ENCODE data around the gene MGAT5B. TPM values are rescaled to one million over a fixed set of nuclear protein-coding genes. Genes with fewer than 3 reads are reported as not detected.

MGAT5B gene
- total RNA-seq, 1 donor from 2014 or later, result 1.8 TPM

GRCh38 chr17:76953066-76953465, 84.9 kb downstream of the MGAT5B start:
- no peak overlapping the region for H3K4me2 ChIP-seq
- H3K9me3 ChIP-seq (ENCODE audit: low read depth), result no peaks in the 10 kb centered on the region
- DNase-seq (ENCODE audit: low spot score), result no peak
- no peak overlapping the region for H3K4me3 ChIP-seq
- H3K27me3 Mint-ChIP-seq (ENCODE audit: insufficient read depth, low read depth), result no peaks in the 10 kb centered on the region
- no peaks in the 10 kb centered on the region for H3K27me3 ChIP-seq
- H3K9ac ChIP-seq, result no peak overlapping the region
- H3K4me3 Mint-ChIP-seq, result no peak overlapping the region
- H3K36me3 Mint-ChIP-seq, result no peaks in the 10 kb centered on the region
- no peaks in the 10 kb centered on the region for H3K9me3 Mint-ChIP-seq
- no peak overlapping the region for H3K27ac Mint-ChIP-seq
- H4K20me1 ChIP-seq (ENCODE audit: low read depth), result no peaks in the 10 kb centered on the region
- no peaks in the 10 kb centered on the region for H3K36me3 ChIP-seq
- TF ChIP-seq EZH2 (IDR thresholded peaks at IDR 0.05), result no peak
- TF ChIP-seq EZH2phosphoT487 (IDR thresholded peaks at IDR 0.05), result no peak
- no peak for TF ChIP-seq CTCF (IDR thresholded peaks at IDR 0.05)
- peaks cover 26% of the 10 kb centered on the region for H3K4me1 Mint-ChIP-seq
- peaks cover 6% of the 10 kb centered on the region for H3F3A ChIP-seq (ENCODE audit: low read depth)
- H3K27ac ChIP-seq, result no peak overlapping the region
- H2AFZ ChIP-seq (replicated peaks), result no peak overlapping the region
- peaks cover 15% of the 10 kb centered on the region for H3K4me1 ChIP-seq
- H3K79me2 ChIP-seq (ENCODE audit: low read depth), result no peaks in the 10 kb centered on the region

- no peak overlapping the region for H3K4me2 ChIP-seq
- H3K27ac Mint-ChIP-seq, result no peak overlapping the region
- H3K4me3 ChIP-seq, result no peak overlapping the region
- peaks cover 33% of the 10 kb centered on the region for H3K4me1 Mint-ChIP-seq
- H3K9ac ChIP-seq, result no peak overlapping the region
- H2AFZ ChIP-seq (replicated peaks), result no peak overlapping the region
- DNase-seq (ENCODE audit: low spot score), result no peak
- TF ChIP-seq CTCF (IDR thresholded peaks at IDR 0.05), result no peak
- no peak for TF ChIP-seq EZH2 (IDR thresholded peaks at IDR 0.05)
- TF ChIP-seq EZH2phosphoT487 (IDR thresholded peaks at IDR 0.05), result no peak
- H3K27ac ChIP-seq, result no peak overlapping the region
- H3K79me2 ChIP-seq (ENCODE audit: low read depth), result no peaks in the 10 kb centered on the region
- H4K20me1 ChIP-seq (ENCODE audit: low read depth), result no peaks in the 10 kb centered on the region
- no peak overlapping the region for H3K4me3 Mint-ChIP-seq
- no peaks in the 10 kb centered on the region for H3K36me3 ChIP-seq
- H3K27me3 Mint-ChIP-seq (ENCODE audit: insufficient read depth, low read depth), result peaks cover under 1% of the 10 kb centered on the region
- H3K27me3 ChIP-seq, result no peaks in the 10 kb centered on the region
- H3K9me3 Mint-ChIP-seq, result no peaks in the 10 kb centered on the region
- no peaks in the 10 kb centered on the region for H3K9me3 ChIP-seq (ENCODE audit: low read depth)
- H3K36me3 Mint-ChIP-seq, result no peaks in the 10 kb centered on the region
- H3F3A ChIP-seq (ENCODE audit: low read depth), result peaks cover 7% of the 10 kb centered on the region
- H3K4me1 ChIP-seq, result peaks cover 19% of the 10 kb centered on the region
These were observed 85.7 kb downstream of the MGAT5B start for GRCh38 chr17:76953946-76954345.

GRCh38 chr17:76955191-76955590, 87.0 kb downstream of the MGAT5B start:
- no peaks in the 10 kb centered on the region for H3K36me3 ChIP-seq
- H3K79me2 ChIP-seq (ENCODE audit: low read depth), result no peaks in the 10 kb centered on the region
- H2AFZ ChIP-seq (replicated peaks), result no peak overlapping the region
- H3F3A ChIP-seq (ENCODE audit: low read depth), result peaks cover 7% of the 10 kb centered on the region
- Mint-ChIP-seq H3K4me3 (no peak overlapping the region), H3K36me3 (no peaks in the 10 kb centered on the region), H3K9me3 (no peaks in the 10 kb centered on the region), H3K4me1 (peaks cover 33% of the 10 kb centered on the region), H3K27me3 (ENCODE audit: insufficient read depth, low read depth) (peaks cover 2% of the 10 kb centered on the region), H3K27ac (no peak overlapping the region)
- H3K9ac ChIP-seq, result no peak overlapping the region
- no peaks in the 10 kb centered on the region for H3K9me3 ChIP-seq (ENCODE audit: low read depth)
- no peak overlapping the region for H3K4me3 ChIP-seq
- no peak overlapping the region for H3K27ac ChIP-seq
- no peaks in the 10 kb centered on the region for H3K27me3 ChIP-seq
- no peak for TF ChIP-seq EZH2 (IDR thresholded peaks at IDR 0.05)
- no peak for TF ChIP-seq EZH2phosphoT487 (IDR thresholded peaks at IDR 0.05)
- no peak for TF ChIP-seq CTCF (IDR thresholded peaks at IDR 0.05)
- H4K20me1 ChIP-seq (ENCODE audit: low read depth), result no peaks in the 10 kb centered on the region
- H3K4me1 ChIP-seq, result peaks cover 19% of the 10 kb centered on the region
- H3K4me2 ChIP-seq, result no peak overlapping the region
- DNase-seq (ENCODE audit: low spot score), result no peak
